Cardiac muscle cell (in vitro differentiated cells and primary cell): ENCODE measurements around the gene DBF4B. TPM values are rescaled to one million over a fixed set of nuclear protein-coding genes. Genes with fewer than 3 reads are reported as not detected.
"Not testable (repeated sequence)": the region's sequence is repeated elsewhere in the genome, so short reads cannot be mapped to it uniquely, and the experiment has no call there.

ENCODE experiments used
- DNase-seq, 2 donors: peaks; one replicate each; pipeline versions ENCODE4 v3.0.0 to v3.0.0-alpha.2; 2010 to 2017; ENCODE audit warnings: low read depth in 1 of 2, low spot score in 1 of 2
- H3K27ac ChIP-seq: fragments of 200-600 bp; sonication (generic); 2 replicates; pipeline ENCODE4 v1.5.1; 2016
- H3K27me3 ChIP-seq: fragments of 200-600 bp; sonication (generic); 2 replicates; pipeline ENCODE4 v1.6.0; 2016; ENCODE audit warnings: control low read depth
- H3K36me3 ChIP-seq: fragments of 200-600 bp; sonication (generic); 2 replicates; pipeline ENCODE4 v1.5.1; 2016; ENCODE audit warnings: control low read depth
- H3K4me1 ChIP-seq: fragments of 200-600 bp; sonication (generic); 2 replicates; pipeline ENCODE4 v1.8.1; 2017; ENCODE audit warnings: low read depth, mild to moderate bottlenecking, mixed run types
- H3K4me3 ChIP-seq: fragments of 200-600 bp; sonication (generic); 2 replicates; pipeline ENCODE4 v1.5.1; 2016; ENCODE audit warnings: mild to moderate bottlenecking
- H3K9me3 ChIP-seq: fragments of 200-600 bp; sonication (generic); 2 replicates; pipeline ENCODE4 v1.5.1; 2017; ENCODE audit warnings: low read depth, mild to moderate bottlenecking, control low read depth
- CTCF ChIP-seq: IDR thresholded peaks from 2 replicates; pipeline ENCODE4 v1.5.1; 2012; ENCODE audit warnings: low read depth, mild to moderate bottlenecking, low read length
- polyA plus RNA-seq: library from polyadenylated mRNA; unstranded; fragments of >200 nt; fragmentation: Nextera tagmentation; extraction: Ambion mirVana; gene quantifications from 2 replicates; pipeline ENCODE4 v1.2.1, GENCODE V29; 2016
- total RNA-seq: library from RNA; depleted of rRNA; stranded (reverse); fragments of >200 nt; gene quantifications from 2 replicates; pipeline ENCODE4 v1.2.3, GENCODE V29; 2016

DBF4B gene
- total and polyA plus RNA-seq, 2 experiments from 2014 or later = 15.3 to 26.8 TPM

GRCh38 chr17:44707755-44708400 is 587 bp upstream of the DBF4B start:
- TF ChIP-seq CTCF = no peak
- peaks cover 3% of the 10 kb centered on the region for H3K4me1 ChIP-seq
- H3K27me3 ChIP-seq = no peaks in the 10 kb centered on the region
- peak in 1 of 2 donors; percentile 16 for DNase-seq
- H3K9me3 ChIP-seq = no peaks in the 10 kb centered on the region
- H3K4me3 ChIP-seq = peak overlapping the region; percentile 87
- no peaks in the 10 kb centered on the region for H3K36me3 ChIP-seq
- peak overlapping the region; percentile 93 for H3K27ac ChIP-seq

GRCh38 chr17:44719444-44719843 is 11.0 kb downstream of the DBF4B start:
- no peak for TF ChIP-seq CTCF
- no peaks in the 10 kb centered on the region for H3K27me3 ChIP-seq
- no peak overlapping the region for H3K27ac ChIP-seq
- H3K4me3 ChIP-seq = no peak overlapping the region
- H3K36me3 ChIP-seq = no peaks in the 10 kb centered on the region
- no peaks in the 10 kb centered on the region for H3K4me1 ChIP-seq
- H3K9me3 ChIP-seq = no peaks in the 10 kb centered on the region
- no peak for DNase-seq

- no peak for TF ChIP-seq CTCF
- H3K27ac ChIP-seq = no peak overlapping the region
These were observed 13.8 kb downstream of the DBF4B start for GRCh38 chr17:44722254-44722653.

GRCh38 chr17:44726121-44726520 is 17.7 kb downstream of the DBF4B start:
- not testable (repeated sequence) for H3K27ac ChIP-seq, H3K4me3 ChIP-seq, H3K4me1 ChIP-seq, H3K9me3 ChIP-seq, DNase-seq, H3K27me3 ChIP-seq, H3K36me3 ChIP-seq

More at GRCh38 chr17:44722254-44722653, 13.8 kb downstream of the DBF4B start:
- H3K4me1 ChIP-seq = no peaks in the 10 kb centered on the region
- DNase-seq = no peak
- H3K27me3 ChIP-seq = no peaks in the 10 kb centered on the region
- H3K9me3 ChIP-seq = no peaks in the 10 kb centered on the region
- no peaks in the 10 kb centered on the region for H3K36me3 ChIP-seq
- no peak overlapping the region for H3K4me3 ChIP-seq

DNA sequence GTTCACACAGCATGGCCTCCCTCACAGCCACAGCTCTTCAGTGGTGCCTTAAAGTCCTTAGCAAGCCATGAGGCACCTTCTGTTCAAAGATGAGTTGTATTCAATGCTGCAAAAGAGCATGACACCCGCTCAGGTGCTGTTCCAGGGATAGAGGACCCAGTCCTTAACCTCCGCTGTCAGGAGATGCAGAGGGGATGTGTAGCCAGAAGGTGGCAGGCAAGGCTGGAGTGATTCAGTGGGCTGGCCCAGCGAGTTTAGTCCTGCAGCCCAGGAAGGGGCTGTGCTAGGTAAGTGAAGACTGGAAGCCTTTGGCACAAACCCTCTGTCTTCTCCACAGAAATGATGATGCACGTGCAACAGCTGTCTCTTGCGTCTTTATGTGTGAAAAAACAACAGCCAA is 25.3 kb downstream of the DBF4B start:
- DNase-seq = peak; percentile 9 to 74
- H3K9me3 ChIP-seq = no peaks in the 10 kb centered on the region
- H3K27me3 ChIP-seq = no peaks in the 10 kb centered on the region
- no peaks in the 10 kb centered on the region for H3K36me3 ChIP-seq
- H3K4me1 ChIP-seq = peaks cover 8% of the 10 kb centered on the region
- no peak overlapping the region for H3K4me3 ChIP-seq
- H3K27ac ChIP-seq = no peak overlapping the region
- peak; percentile 35 for TF ChIP-seq CTCF

GRCh38 chr17:44734272-44734671 is 25.8 kb downstream of the DBF4B start:
- Histone ChIP-seq H3K4me1 (peaks cover 8% of the 10 kb centered on the region), H3K4me3 (no peak overlapping the region), H3K9me3 (no peaks in the 10 kb centered on the region), H3K27me3 (no peaks in the 10 kb centered on the region), H3K36me3 (no peaks in the 10 kb centered on the region), H3K27ac (no peak overlapping the region)
- DNase-seq = no peak
- no peak for TF ChIP-seq CTCF
